ENCODE results near the gene PPP1R3G. TPM values are rescaled to one million over a fixed set of nuclear protein-coding genes. Genes with fewer than 3 reads are reported as not detected.

The PPP1R3G gene
- total and polyA plus RNA-seq, 9 donors = 0.67 to 2.9 (median 0.92) TPM

GRCh38 chr6:5108536-5109150, 23.5 kb downstream of the PPP1R3G start:
- no peak overlapping the region for H3K27ac ChIP-seq
- TF ChIP-seq EP300 (IDR thresholded peaks at IDR 0.05) (no peak), CTCF (IDR thresholded peaks at IDR 0.05) (no peak), POLR2A (IDR thresholded peaks at IDR 0.05) (no peak)
- no peak overlapping the region for H3K4me3 ChIP-seq
- H3K9me3 ChIP-seq = no peaks in the 10 kb centered on the region
- no peak for DNase-seq
- no peaks in the 10 kb centered on the region for H3K36me3 ChIP-seq
- H3K27me3 ChIP-seq = no peaks in the 10 kb centered on the region
- intact Hi-C loops (cut with DNase I) = no loop called here
- no peaks in the 10 kb centered on the region for H3K4me1 ChIP-seq (ENCODE audit: insufficient read depth)
- WGBS, 3 donors = 90 to 91% (median 91%) methylated on average over 6 of the region's 6 CpGs

- no peak overlapping the region for H3K4me3 ChIP-seq
- no peaks in the 10 kb centered on the region for H3K4me1 ChIP-seq (ENCODE audit: insufficient read depth)
- TF ChIP-seq EP300 (IDR thresholded peaks at IDR 0.05) (no peak), POLR2A (IDR thresholded peaks at IDR 0.05) (no peak), CTCF (IDR thresholded peaks at IDR 0.05) (no peak)
- H3K36me3 ChIP-seq = no peaks in the 10 kb centered on the region
- WGBS, 3 donors = 90 to 94% (median 93%) methylated on average over 10 of the region's 10 CpGs
- no peaks in the 10 kb centered on the region for H3K27me3 ChIP-seq
- intact Hi-C loops (cut with DNase I) = no loop called here
- no peak for DNase-seq
- H3K9me3 ChIP-seq = no peaks in the 10 kb centered on the region
- H3K27ac ChIP-seq = no peak overlapping the region
Measured at GRCh38 chr6:5109436-5109835, 24.3 kb downstream of the PPP1R3G start.

- TF ChIP-seq EP300 (IDR thresholded peaks at IDR 0.05) (no peak), POLR2A (IDR thresholded peaks at IDR 0.05) (no peak), CTCF (IDR thresholded peaks at IDR 0.05) (no peak)
- WGBS, 3 donors = 87 to 93% (median 90%) methylated on average over 16 of the region's 16 CpGs
- no peaks in the 10 kb centered on the region for H3K4me1 ChIP-seq (ENCODE audit: insufficient read depth)
- no peaks in the 10 kb centered on the region for H3K9me3 ChIP-seq
- H3K36me3 ChIP-seq = no peaks in the 10 kb centered on the region
- no peak overlapping the region for H3K27ac ChIP-seq
- intact Hi-C loops (cut with DNase I) = no loop called here
- no peak overlapping the region for H3K4me3 ChIP-seq
- no peaks in the 10 kb centered on the region for H3K27me3 ChIP-seq
- no peak for DNase-seq
Measured at GRCh38 chr6:5110246-5110645, 25.1 kb downstream of the PPP1R3G start.

- intact Hi-C loops (cut with DNase I) = no loop called here
- no peak for DNase-seq
- H3K4me1 ChIP-seq (ENCODE audit: insufficient read depth) = no peaks in the 10 kb centered on the region
- H3K4me3 ChIP-seq = no peak overlapping the region
- TF ChIP-seq EP300 (IDR thresholded peaks at IDR 0.05) (no peak), POLR2A (IDR thresholded peaks at IDR 0.05) (no peak), CTCF (IDR thresholded peaks at IDR 0.05) (no peak)
- WGBS, 3 donors = 88 to 97% (median 95%) methylated on average over 7 of the region's 7 CpGs
- no peak overlapping the region for H3K27ac ChIP-seq
- H3K27me3 ChIP-seq = no peaks in the 10 kb centered on the region
- no peaks in the 10 kb centered on the region for H3K9me3 ChIP-seq
- H3K36me3 ChIP-seq = no peaks in the 10 kb centered on the region
Measured at GRCh38 chr6:5111626-5112025, 26.5 kb downstream of the PPP1R3G start.

Data from ovary (tissue), 9 donors.